ENCODE results near the gene S100A9. TPM values are rescaled to one million over a fixed set of nuclear protein-coding genes. Genes with fewer than 3 reads are reported as not detected.

S100A9 gene
- total RNA-seq, 1 experiment from 2014 or later = 0.22 TPM

DNA sequence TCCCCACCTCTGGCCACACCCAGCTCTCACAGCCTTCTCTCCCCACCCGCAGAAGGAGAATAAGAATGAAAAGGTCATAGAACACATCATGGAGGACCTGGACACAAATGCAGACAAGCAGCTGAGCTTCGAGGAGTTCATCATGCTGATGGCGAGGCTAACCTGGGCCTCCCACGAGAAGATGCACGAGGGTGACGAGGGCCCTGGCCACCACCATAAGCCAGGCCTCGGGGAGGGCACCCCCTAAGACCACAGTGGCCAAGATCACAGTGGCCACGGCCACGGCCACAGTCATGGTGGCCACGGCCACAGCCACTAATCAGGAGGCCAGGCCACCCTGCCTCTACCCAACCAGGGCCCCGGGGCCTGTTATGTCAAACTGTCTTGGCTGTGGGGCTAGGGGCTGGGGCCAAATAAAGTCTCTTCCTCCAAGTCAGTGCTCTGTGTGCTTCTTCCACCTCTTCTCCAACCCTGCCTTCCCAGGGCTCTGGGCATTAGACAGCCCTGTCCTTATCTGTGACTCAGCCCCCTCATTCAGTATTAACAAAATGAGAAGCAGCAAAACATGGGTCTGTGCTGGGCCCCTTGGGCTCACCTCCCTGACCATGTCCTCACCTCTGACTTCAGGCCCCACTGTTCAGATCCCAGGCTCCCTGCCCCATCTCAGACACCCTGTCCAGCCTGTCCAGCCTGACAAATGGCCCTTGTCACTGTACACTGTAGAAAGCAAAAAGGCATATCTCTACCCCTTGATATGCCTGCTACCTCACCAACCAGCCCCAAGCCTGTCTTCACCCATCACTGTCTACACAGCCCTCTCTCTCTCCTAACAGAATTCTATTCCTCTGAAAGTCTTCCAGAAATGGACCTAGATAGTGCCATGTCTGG is 3.2 kb downstream of the S100A9 start:
- DNase-seq (ENCODE audit: low read depth) = no peak

GRCh38 chr1:153361480-153362109 is 3.9 kb downstream of the S100A9 start:
- DNase-seq (ENCODE audit: low read depth) = no peak

- no peak for DNase-seq (ENCODE audit: low read depth)
Observed at GRCh38 chr1:153362187-153362775, 4.6 kb downstream of the S100A9 start.

- DNase-seq (ENCODE audit: low read depth) = no peak
Observed at GRCh38 chr1:153363641-153364040, 6.0 kb downstream of the S100A9 start.

GRCh38 chr1:153364156-153364555 is 6.5 kb downstream of the S100A9 start:
- no peak for DNase-seq (ENCODE audit: low read depth)

DNA sequence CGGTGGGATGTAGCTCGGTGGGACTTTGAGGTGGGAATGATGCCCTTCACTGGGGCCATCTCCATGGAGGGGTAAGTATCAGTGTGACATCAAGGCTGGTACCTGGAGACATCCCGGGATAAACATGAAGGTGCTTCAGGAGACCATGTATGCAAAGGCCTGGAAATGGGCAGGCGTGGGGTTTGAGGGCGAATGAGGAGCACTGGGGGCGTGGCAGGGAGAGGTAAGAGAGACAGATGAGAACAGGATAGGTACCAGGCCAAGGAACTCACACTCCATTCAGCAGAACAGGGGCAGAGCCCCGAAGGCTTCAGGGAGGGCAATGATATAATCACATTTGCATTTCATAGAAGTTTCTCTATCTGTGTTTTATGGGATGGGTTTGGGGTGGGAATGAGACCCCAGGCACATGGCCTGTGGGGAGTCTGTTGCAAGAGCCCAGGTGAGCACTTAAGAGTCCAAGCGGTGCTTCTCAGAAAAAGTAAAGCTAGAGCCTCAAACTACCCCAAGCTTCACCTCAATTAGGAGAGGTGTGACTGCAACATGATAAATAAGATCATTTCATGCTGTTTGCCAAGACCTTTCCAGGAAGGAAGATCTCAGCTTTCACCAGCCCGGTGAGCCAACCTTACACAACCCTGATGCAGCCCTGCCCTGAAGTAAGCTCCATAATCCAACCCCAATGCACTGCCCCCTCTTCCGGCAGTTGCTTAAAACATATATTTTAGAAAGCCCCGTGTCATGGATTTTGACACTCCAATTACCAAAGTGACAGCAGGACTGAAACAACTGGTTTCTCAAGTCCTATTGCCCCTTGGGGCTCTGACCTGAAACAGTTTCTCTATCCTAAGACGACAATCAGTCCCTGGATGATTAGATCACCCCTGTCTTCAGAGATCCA is 7.4 kb downstream of the S100A9 start:
- no peak for DNase-seq (ENCODE audit: low read depth)

DNA sequence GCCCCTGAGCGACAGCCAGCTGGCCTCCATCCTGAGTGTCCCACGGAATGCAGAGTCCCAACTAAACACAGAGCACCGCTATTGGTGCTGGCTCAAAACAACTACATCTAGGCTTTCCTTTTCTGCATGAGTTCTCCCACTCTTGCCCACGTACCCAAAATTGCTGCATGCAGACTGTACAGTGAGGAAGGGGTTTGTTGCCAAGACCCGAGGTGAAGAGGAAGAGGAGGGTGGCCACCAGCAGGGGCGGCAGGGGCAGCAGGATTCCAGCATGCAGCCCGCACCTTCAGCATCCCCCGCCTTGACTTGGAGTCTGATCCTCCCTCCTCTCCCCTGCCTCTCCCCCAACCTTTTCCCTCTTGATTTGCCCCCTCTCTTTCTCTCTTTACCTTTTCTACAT is 8.0 kb downstream of the S100A9 start:
- no peak for DNase-seq (ENCODE audit: low read depth)

GRCh38 chr1:153366261-153366660 is 8.6 kb downstream of the S100A9 start:
- no peak for DNase-seq (ENCODE audit: low read depth)

DNA sequence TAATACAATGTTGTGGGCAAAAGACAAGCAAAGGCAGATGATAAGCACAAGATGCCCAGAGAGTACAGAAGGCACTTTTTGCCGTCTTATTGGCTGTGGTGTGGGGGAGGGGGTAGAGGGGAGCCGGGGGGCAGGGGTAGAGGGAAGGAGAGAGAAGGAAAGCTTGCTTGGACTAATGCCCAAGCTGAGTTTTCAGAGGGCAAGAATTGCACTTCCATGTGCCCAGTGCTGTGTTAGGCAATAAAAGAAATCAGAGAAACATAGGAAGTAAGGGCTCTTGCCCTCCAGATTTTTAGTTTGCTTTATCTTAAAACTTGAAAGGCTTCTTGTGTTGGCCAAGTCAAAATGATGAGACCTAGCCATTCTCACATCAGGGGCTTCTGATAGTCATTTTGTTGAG is 9.4 kb downstream of the S100A9 start:
- no peak for DNase-seq (ENCODE audit: low read depth)

DNA sequence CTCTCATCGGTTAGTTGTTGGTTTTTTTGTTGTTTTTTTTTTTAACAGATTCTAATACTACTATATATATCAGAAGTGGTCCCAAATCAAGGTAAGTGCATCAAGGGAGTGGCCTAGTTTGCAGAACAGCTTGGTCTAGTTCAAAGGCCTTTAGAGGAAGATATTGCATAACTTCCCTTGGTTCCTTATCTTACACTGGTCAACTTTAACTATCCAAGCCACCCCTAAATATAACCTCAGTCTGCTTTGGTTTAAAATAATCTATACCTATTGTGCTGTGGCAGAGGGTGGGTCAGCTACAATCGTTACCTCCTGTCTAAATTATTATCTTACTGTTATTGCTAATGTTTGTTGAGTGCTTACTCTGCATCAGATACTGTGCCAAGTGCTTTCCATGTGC is 10.8 kb downstream of the S100A9 start:
- no peak for DNase-seq (ENCODE audit: low read depth)

GRCh38 chr1:153370146-153370545 is 12.5 kb downstream of the S100A9 start:
- DNase-seq (ENCODE audit: low read depth) = no peak

GRCh38 chr1:153371231-153371630 is 13.6 kb downstream of the S100A9 start:
- DNase-seq (ENCODE audit: low read depth) = no peak

GRCh38 chr1:153372571-153372970 is 14.9 kb downstream of the S100A9 start:
- no peak for DNase-seq (ENCODE audit: low read depth)

DNA sequence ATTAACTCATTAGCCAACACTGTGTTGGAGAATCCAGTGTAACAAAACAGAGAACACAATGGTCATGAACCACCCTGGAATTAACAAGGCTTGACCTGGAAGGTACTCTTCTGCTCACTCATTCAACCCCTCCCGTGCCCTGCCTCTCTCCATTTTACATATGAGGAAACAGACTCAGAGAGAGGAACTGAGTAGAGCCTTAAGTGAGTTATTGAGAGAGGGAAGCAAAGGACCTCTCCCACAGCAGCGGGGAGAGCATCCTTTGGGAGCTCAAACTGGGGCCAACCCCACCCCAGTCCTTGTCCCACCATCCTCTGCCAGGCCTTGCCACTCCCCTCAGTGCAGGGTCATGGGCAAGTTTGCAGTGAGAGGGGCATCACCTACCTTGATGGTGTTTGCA is 16.4 kb downstream of the S100A9 start:
- DNase-seq (ENCODE audit: low read depth) = no peak

- peak; percentile 84 for DNase-seq (ENCODE audit: low read depth)
Observed at GRCh38 chr1:153375511-153375910, 17.9 kb downstream of the S100A9 start, which contains the start of gene S100A12. S100A12 (minus strand) TSS chr1:153375621; CDS start chr1:153374592, 1,029 bp downstream.

DNA sequence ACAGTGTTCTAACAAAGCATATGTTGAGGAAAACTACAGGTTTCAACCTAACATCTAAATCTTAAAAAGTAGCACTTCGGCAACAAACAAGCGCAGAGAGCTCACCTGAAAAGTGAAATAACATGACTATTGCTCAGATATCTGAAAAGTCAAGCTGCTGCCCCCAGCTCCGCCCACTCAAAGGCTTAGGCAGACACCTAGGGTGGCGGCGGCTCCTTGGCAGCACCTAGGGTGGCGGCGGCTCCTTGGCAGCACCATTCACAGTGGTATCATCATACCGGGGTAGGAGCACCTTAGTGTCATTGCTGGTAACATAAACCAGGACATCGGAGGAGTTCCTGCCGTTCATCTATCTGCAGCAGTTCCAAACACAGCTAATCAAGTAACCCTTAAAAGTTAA is 21.9 kb downstream of the S100A9 start:
- DNase-seq (ENCODE audit: low read depth) = no peak

GRCh38 chr1:153380711-153381110 is 23.1 kb downstream of the S100A9 start:
- DNase-seq (ENCODE audit: low read depth) = no peak

DNA sequence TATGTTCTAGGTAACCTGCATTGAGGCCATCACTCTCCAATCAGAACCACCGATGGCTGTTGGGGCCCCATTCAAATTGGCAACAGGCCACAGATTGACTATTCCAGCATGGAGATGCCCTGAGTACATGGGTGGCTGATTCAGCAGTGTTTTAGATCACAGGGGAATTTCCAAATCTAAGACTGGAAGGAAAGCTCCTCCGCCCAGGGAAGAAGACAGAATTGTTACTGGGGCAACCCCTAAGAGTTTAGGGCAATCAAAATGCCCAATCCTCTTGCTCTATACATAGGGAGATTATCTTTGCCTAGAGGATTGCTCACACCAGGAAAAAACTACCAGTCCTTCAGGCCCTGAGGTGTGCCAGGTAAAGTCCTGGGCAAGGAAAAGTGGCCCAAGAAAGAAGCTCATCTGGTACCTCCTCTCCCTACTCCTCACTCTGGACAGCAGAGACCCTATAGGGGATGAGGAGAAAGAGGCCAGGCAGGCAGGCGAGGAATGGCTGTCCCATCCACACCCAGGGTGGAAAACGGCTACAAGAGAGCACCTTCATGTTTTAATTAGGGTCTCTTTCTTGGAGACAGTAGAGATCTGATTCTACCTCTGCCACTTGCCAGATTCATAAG is 27.4 kb downstream of the S100A9 start:
- no peak for DNase-seq (ENCODE audit: low read depth)

DNA sequence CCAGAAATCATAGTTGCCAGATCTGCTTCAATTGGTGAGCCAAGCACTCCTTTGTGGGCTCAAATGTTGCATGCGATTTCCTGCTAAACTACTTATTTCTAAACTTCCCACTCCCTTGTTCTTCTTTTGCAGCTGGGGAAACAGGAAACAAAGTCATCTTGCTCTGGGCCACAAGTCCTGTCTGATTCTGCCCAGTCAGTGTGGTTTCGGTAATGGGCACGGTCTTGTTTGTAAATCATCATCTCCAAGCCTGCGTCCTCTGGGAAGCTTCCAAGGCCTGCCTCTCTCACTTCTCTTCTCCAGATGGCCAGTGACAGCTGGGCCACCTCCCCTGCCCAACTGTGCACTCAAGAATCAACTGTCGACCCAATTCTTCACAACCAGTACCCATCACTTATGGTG is 28.8 kb downstream of the S100A9 start:
- DNase-seq (ENCODE audit: low read depth) = peak; percentile 6

DNA sequence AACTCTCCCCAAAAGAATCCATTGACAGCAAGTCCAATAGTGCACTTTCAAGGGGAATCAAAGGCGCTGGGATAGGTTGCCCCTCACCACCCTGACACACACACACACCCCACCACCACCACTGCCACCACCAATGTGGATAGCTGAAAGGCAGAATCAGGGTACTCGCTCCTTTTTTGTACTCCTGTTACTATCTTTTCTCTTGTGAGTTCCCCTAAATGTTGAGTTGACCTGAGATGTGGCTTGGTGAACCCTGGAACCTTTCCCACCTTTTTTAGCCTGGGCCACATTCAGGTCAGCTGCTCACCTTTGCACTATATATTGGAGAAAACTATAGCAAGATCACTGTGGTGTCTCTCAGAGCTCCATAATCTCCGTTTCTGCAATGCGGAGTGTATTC is 29.3 kb downstream of the S100A9 start:
- no peak for DNase-seq (ENCODE audit: low read depth)

GRCh38 chr1:153387785-153388184 is 30.1 kb downstream of the S100A9 start:
- no peak for DNase-seq (ENCODE audit: low read depth)
